SK-N-SH treated with all-trans-retinoic acid at 6 μM for 48 hours (cell line): ENCODE measurements around the gene SCGB3A1.

Source experiments
- ATAC-seq: fragments of 200-7000 bp; cut with Tn5 transposase; 3 replicates; pipeline ENCODE4 v1.9.1; 2020; ENCODE audit warnings: mild to moderate bottlenecking, moderate library complexity
- ARNTL ChIP-seq: fragments of 450-650 bp; formaldehyde crosslinking; IDR thresholded peaks from 2 replicates; pipeline ENCODE4 v1.5.0; 2020; ENCODE audit warnings: low read depth, mild to moderate bottlenecking, moderate library complexity, borderline replicate concordance
- BACH2 ChIP-seq: fragments of 250-450 bp; sonication (Bioruptor Pico); IDR thresholded peaks from 2 replicates; pipeline ENCODE4 v1.9.0; 2021; ENCODE audit warnings: mild to moderate bottlenecking, borderline replicate concordance
- CREB5 ChIP-seq: fragments of 250-450 bp; sonication (Bioruptor Pico); IDR thresholded peaks from 2 replicates; pipeline ENCODE4 v1.5.1; 2020; ENCODE audit warnings: low read depth, mild to moderate bottlenecking, moderate library complexity
- CSDC2 ChIP-seq: fragments of 250-450 bp; sonication (Bioruptor Pico); IDR thresholded peaks from 2 replicates; pipeline ENCODE4 v1.5.0; 2020; ENCODE audit warnings: mild to moderate bottlenecking, moderate library complexity
- ESRRG ChIP-seq: fragments of 250-450 bp; sonication (Bioruptor Pico); IDR thresholded peaks from 2 replicates; pipeline ENCODE4 v1.6.1; 2021; ENCODE audit warnings: mild to moderate bottlenecking
- GLIS3 ChIP-seq: fragments of 250-450 bp; sonication (Bioruptor Pico); IDR thresholded peaks from 2 replicates; pipeline ENCODE4 v1.5.0; 2020; ENCODE audit warnings: mild to moderate bottlenecking, moderate library complexity
- ISL1 ChIP-seq: fragments of 250-450 bp; sonication (Bioruptor Pico); IDR thresholded peaks from 2 replicates; pipeline ENCODE4 v2.1.2; 2022; ENCODE audit warnings: mild to moderate bottlenecking, moderate library complexity
- OSR1 ChIP-seq: fragments of 250-450 bp; sonication (Bioruptor Pico); IDR thresholded peaks from 2 replicates; pipeline ENCODE4 v1.8.0; 2022; ENCODE audit warnings: moderate library complexity, mild to moderate bottlenecking, inconsistent platforms
- PATZ1 ChIP-seq: fragments of 250-450 bp; sonication (Bioruptor Pico); IDR thresholded peaks from 2 replicates; pipeline ENCODE4 v1.8.0; 2020; ENCODE audit warnings: mild to moderate bottlenecking, moderate library complexity, borderline replicate concordance
- POU6F1 ChIP-seq: fragments of 250-450 bp; sonication (Bioruptor Pico); IDR thresholded peaks from 2 replicates; pipeline ENCODE4 v1.8.0; 2021; ENCODE audit warnings: low read depth, mild to moderate bottlenecking, moderate library complexity, borderline replicate concordance
- PPARA ChIP-seq: fragments of 250-450 bp; sonication (Bioruptor Pico); IDR thresholded peaks from 2 replicates; pipeline ENCODE4 v1.5.0; 2020; ENCODE audit warnings: mild to moderate bottlenecking, borderline replicate concordance
- RARB ChIP-seq: fragments of 250-450 bp; sonication (Bioruptor Pico); IDR thresholded peaks from 2 replicates; pipeline ENCODE4 v1.8.0; 2021; ENCODE audit warnings: mild to moderate bottlenecking, moderate library complexity
- SNAI2 ChIP-seq: fragments of 250-450 bp; sonication (Bioruptor Pico); IDR thresholded peaks from 2 replicates; pipeline ENCODE4 v1.5.0; 2020; ENCODE audit warnings: mild to moderate bottlenecking, moderate library complexity
- TCF4 ChIP-seq: fragments of 250-450 bp; sonication (Bioruptor Pico); IDR thresholded peaks from 2 replicates; pipeline ENCODE4 v1.8.0; 2021; ENCODE audit warnings: mild to moderate bottlenecking, moderate library complexity, borderline replicate concordance
- TOX ChIP-seq: fragments of 250-450 bp; sonication (Bioruptor Pico); IDR thresholded peaks from 2 replicates; pipeline ENCODE4 v1.8.0; 2021; ENCODE audit warnings: mild to moderate bottlenecking, moderate library complexity, borderline replicate concordance
- TSHZ2 ChIP-seq: fragments of 250-450 bp; sonication (Bioruptor Pico); IDR thresholded peaks from 2 replicates; pipeline ENCODE4 v1.5.0; 2020; ENCODE audit warnings: mild to moderate bottlenecking, moderate library complexity
- ZC3H10 ChIP-seq: fragments of 250-450 bp; sonication (Bioruptor Pico); IDR thresholded peaks from 2 replicates; pipeline ENCODE4 v1.5.1; 2021; ENCODE audit warnings: mild to moderate bottlenecking, moderate library complexity
- ZFP3 ChIP-seq: fragments of 250-450 bp; sonication (Bioruptor Pico); IDR thresholded peaks from 2 replicates; pipeline ENCODE4 v1.5.0; 2020; ENCODE audit warnings: mild to moderate bottlenecking, moderate library complexity
- ZFP30 ChIP-seq: fragments of 450-650 bp; formaldehyde crosslinking; IDR thresholded peaks from 2 replicates; pipeline ENCODE4 v1.5.0; 2022; ENCODE audit warnings: mild to moderate bottlenecking, moderate library complexity
- ZNF565 ChIP-seq: fragments of 450-650 bp; formaldehyde crosslinking; conservative IDR thresholded peaks from 2 replicates; pipeline ENCODE4 v1.5.0; 2020; ENCODE audit warnings: low read depth, mild to moderate bottlenecking, moderate library complexity
- ZNF70 ChIP-seq: fragments of 450-650 bp; formaldehyde crosslinking; IDR thresholded peaks from 2 replicates; pipeline ENCODE4 v1.5.0; 2020; ENCODE audit warnings: mild to moderate bottlenecking, moderate library complexity
- ZNF8 ChIP-seq: fragments of 450-650 bp; formaldehyde crosslinking; IDR thresholded peaks from 2 replicates; pipeline ENCODE4 v1.5.0; 2020; ENCODE audit warnings: mild to moderate bottlenecking, moderate library complexity
- TF ChIP-seq, protein P1 (sequence below): fragments of 250-450 bp; sonication (Bioruptor Pico); IDR thresholded peaks from 2 replicates; pipeline ENCODE4 v1.5.1; 2021; ENCODE audit warnings: mild to moderate bottlenecking, moderate library complexity

SCGB3A1 gene

DNA sequence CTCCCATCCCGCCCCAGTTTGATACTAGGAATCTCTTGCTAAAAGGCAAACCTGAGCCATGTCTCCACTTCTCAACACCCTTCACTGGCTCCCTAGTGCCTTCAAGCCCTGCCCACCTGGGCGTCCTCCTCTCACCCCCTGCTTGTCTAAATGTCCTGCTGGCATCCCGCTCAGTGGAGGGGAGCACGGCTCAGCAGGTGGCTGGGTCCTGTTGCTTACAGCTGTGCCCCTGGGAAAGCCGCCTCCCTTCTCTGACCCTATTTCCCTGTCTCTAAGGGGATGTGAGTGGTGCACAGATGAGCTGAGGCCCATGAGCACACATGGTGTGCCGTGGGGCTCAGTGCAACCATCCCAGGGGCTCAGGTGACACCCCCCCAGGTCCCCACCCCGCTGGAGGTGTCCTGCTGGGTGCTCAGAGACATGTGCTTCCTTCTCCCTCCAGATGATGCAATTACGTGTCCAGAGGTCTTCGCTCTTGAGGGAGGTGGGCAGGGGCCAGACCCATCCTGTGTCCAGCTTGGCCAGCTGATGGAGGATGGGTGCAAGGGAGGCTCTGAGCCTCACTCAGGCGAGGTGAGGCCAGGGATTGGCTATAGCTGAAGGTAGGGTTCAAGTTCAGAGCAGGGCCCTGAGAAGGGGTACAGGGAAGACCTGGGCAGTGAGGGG, 34.0 kb upstream of the SCGB3A1 start:
- ATAC-seq, result no peak
- TF ChIP-seq TCF4 (CRISPR knock-in tag) (no peak), CREB5 (CRISPR knock-in tag) (no peak), PATZ1 (CRISPR knock-in tag) (no peak), ZC3H10 (CRISPR knock-in tag) (no peak), ZFP30 (CRISPR knock-in tag) (no peak), CSDC2 (CRISPR knock-in tag) (no peak), ZNF565 (no peak), RARB (CRISPR knock-in tag) (no peak), SNAI2 (CRISPR knock-in tag) (no peak), ZFP3 (CRISPR knock-in tag) (no peak), ARNTL (CRISPR knock-in tag) (no peak), ISL1 (CRISPR knock-in tag) (no peak), PPARA (CRISPR knock-in tag) (no peak), BACH2 (CRISPR knock-in tag) (no peak), TOX (CRISPR knock-in tag) (no peak), TSHZ2 (CRISPR knock-in tag) (no peak), ZNF8 (no peak), ESRRG (CRISPR knock-in tag) (no peak), GLIS3 (CRISPR knock-in tag) (no peak)

- TF ChIP-seq RARB (CRISPR knock-in tag) (no peak), POU6F1 (CRISPR knock-in tag) (no peak), ZFP30 (CRISPR knock-in tag) (no peak), ZNF70 (CRISPR knock-in tag) (no peak), TCF4 (CRISPR knock-in tag) (no peak), CREB5 (CRISPR knock-in tag) (no peak), ZC3H10 (CRISPR knock-in tag) (no peak), PPARA (CRISPR knock-in tag) (no peak), TSHZ2 (CRISPR knock-in tag) (no peak), OSR1 (CRISPR knock-in tag) (no peak), SNAI2 (CRISPR knock-in tag) (no peak), GLIS3 (CRISPR knock-in tag) (no peak), TOX (CRISPR knock-in tag) (no peak), ZNF565 (no peak), BACH2 (CRISPR knock-in tag) (no peak)
- TF ChIP-seq, protein P1, sequence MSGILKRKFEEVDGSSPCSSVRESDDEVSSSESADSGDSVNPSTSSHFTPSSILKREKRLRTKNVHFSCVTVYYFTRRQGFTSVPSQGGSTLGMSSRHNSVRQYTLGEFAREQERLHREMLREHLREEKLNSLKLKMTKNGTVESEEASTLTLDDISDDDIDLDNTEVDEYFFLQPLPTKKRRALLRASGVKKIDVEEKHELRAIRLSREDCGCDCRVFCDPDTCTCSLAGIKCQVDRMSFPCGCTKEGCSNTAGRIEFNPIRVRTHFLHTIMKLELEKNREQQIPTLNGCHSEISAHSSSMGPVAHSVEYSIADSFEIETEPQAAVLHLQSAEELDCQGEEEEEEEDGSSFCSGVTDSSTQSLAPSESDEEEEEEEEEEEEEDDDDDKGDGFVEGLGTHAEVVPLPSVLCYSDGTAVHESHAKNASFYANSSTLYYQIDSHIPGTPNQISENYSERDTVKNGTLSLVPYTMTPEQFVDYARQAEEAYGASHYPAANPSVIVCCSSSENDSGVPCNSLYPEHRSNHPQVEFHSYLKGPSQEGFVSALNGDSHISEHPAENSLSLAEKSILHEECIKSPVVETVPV (CRISPR knock-in tag), result no peak
- no peak for ATAC-seq
Measured at GRCh38 chr5:180624587-180624986, 33.3 kb upstream of the SCGB3A1 start.
